HG02840 (cell line): ENCODE results near the gene COL15A1.

Experiments
- ATAC-seq: cut with Tn5 transposase; IDR thresholded peaks from one replicate; pipeline ENCODE4 v1.9.1; 2021; ENCODE audit warnings: mild to moderate bottlenecking, moderate library complexity, moderate number of reproducible peaks; ENCODE audit not compliant: unreplicated experiment, low FRiP score

The COL15A1 gene

GRCh38 chr9:98913705-98914104 lies 30.0 kb upstream of the COL15A1 start:
- ATAC-seq, result no peak

- ATAC-seq, result no peak
Measured at GRCh38 chr9:98915599-98915998, 28.1 kb upstream of the COL15A1 start.

GRCh38 chr9:98916660-98917059 lies 27.0 kb upstream of the COL15A1 start:
- ATAC-seq, result no peak

- ATAC-seq, result no peak
Measured at GRCh38 chr9:98917746-98918487, 25.8 kb upstream of the COL15A1 start.

GRCh38 chr9:98921732-98922131 lies 22.0 kb upstream of the COL15A1 start:
- no peak for ATAC-seq

GRCh38 chr9:98922721-98923435 lies 20.8 kb upstream of the COL15A1 start:
- no peak for ATAC-seq

- ATAC-seq, result no peak
Measured at GRCh38 chr9:98923451-98924123, 20.1 kb upstream of the COL15A1 start.

- no peak for ATAC-seq
Measured at GRCh38 chr9:98924946-98925820, 18.5 kb upstream of the COL15A1 start.

- no peak for ATAC-seq
Measured at GRCh38 chr9:98925956-98926355, 17.8 kb upstream of the COL15A1 start.

- no peak for ATAC-seq
Measured at GRCh38 chr9:98927724-98928123, 16.0 kb upstream of the COL15A1 start.

- no peak for ATAC-seq
Measured at GRCh38 chr9:98929071-98929470, 14.6 kb upstream of the COL15A1 start.

- no peak for ATAC-seq
Measured at GRCh38 chr9:98929895-98930341, 13.8 kb upstream of the COL15A1 start.

- ATAC-seq, result no peak
Measured at GRCh38 chr9:98930792-98931191, 12.9 kb upstream of the COL15A1 start.

GRCh38 chr9:98931600-98932389 lies 11.9 kb upstream of the COL15A1 start:
- ATAC-seq, result no peak

GRCh38 chr9:98933185-98933584 lies 10.5 kb upstream of the COL15A1 start:
- ATAC-seq, result no peak

GRCh38 chr9:98933890-98934289 lies 9.8 kb upstream of the COL15A1 start:
- ATAC-seq, result no peak

- no peak for ATAC-seq
Measured at GRCh38 chr9:98935071-98935505, 8.6 kb upstream of the COL15A1 start.

- ATAC-seq, result no peak
Measured at GRCh38 chr9:98940276-98940675, 3.4 kb upstream of the COL15A1 start.

GRCh38 chr9:98941946-98942523 lies 1.7 kb upstream of the COL15A1 start:
- no peak for ATAC-seq
